Lower leg skin (tissue), 4 donors: ENCODE results near the gene PPP3R1. TPM values are rescaled to one million over a fixed set of nuclear protein-coding genes. Genes with fewer than 3 reads are reported as not detected.

ENCODE experiments used
- DNase-seq, 2 donors: peaks; one replicate each; pipeline ENCODE4 v3.0.0-alpha.2; 2019; ENCODE audit warnings: low spot score in 2 of 2
- H3K4me3 ChIP-seq: fragments of 200-600 bp; sonication (generic); 2 replicates; pipeline ENCODE4 v1.5.1; 2017; ENCODE audit warnings: mild to moderate bottlenecking, low read depth; ENCODE audit not compliant: poor library complexity, severe bottlenecking
- CTCF ChIP-seq, 3 donors: fragments of 450-650 bp; IDR thresholded peaks; one replicate each; pipeline ENCODE4 v1.5.1; 2016; ENCODE audit warnings: antibody characterized with exemption in 3 of 3, mild to moderate bottlenecking in 3 of 3, moderate library complexity in 2 of 3
- POLR2A ChIP-seq, 2 donors: fragments of 450-650 bp; IDR thresholded peaks; one replicate each; pipeline ENCODE4 v1.6.1; 2016 to 2017; ENCODE audit warnings: antibody characterized with exemption in 2 of 2, mild to moderate bottlenecking in 1 of 2, moderate library complexity in 1 of 2
- WGBS, 2 donors: methylation state at CpG; one replicate each; pipeline ENCODE4 v1.1.5; 2018; 5-methylcytosine and 5-hydroxymethylcytosine counted together
- intact Hi-C: fragments of 100-400 bp; cut with DNase I; formaldehyde crosslinking; loops from one replicate; pipeline ENCODE4 v1.15.0; 2023; ENCODE audit warnings: low total_unique reads
- total RNA-seq, 4 donors: library from RNA; depleted of rRNA; stranded (reverse); fragments of >200 nt; gene quantifications; one replicate each; pipeline ENCODE4 v1.1.0, GENCODE V29; 2016

The PPP3R1 gene
- total RNA-seq, 4 donors from 2014 or later: 31.0 to 42.4 (median 34.7) TPM

GRCh38 chr2:68293024-68293423 lies 40.7 kb upstream of the PPP3R1 start:
- no peak for DNase-seq
- no peak overlapping the region for H3K4me3 ChIP-seq
- TF ChIP-seq CTCF (IDR thresholded peaks at IDR 0.05): no peak
- TF ChIP-seq POLR2A (IDR thresholded peaks at IDR 0.05): no peak
- intact Hi-C loops: loop anchor here (5.0 kb wide), 1 partner anchor 171 kb away; no protein-coding TSS in a partner anchor
- 85 to 92% methylated on average over 4 of the region's 4 CpGs for WGBS, 2 donors

- TF ChIP-seq POLR2A (IDR thresholded peaks at IDR 0.05): no peak
- TF ChIP-seq CTCF (IDR thresholded peaks at IDR 0.05): peak in 1 of 3 donors; percentile 39
- WGBS, 2 donors: 40 to 42% methylated on average over 3 of the region's 3 CpGs
- DNase-seq: no peak
- intact Hi-C loops: loop anchor here (5.0 kb wide), 1 partner anchor 170 kb away; no protein-coding TSS in a partner anchor
- no peak overlapping the region for H3K4me3 ChIP-seq
Measured at GRCh38 chr2:68292108-68292710, 39.9 kb upstream of the PPP3R1 start.

DNA sequence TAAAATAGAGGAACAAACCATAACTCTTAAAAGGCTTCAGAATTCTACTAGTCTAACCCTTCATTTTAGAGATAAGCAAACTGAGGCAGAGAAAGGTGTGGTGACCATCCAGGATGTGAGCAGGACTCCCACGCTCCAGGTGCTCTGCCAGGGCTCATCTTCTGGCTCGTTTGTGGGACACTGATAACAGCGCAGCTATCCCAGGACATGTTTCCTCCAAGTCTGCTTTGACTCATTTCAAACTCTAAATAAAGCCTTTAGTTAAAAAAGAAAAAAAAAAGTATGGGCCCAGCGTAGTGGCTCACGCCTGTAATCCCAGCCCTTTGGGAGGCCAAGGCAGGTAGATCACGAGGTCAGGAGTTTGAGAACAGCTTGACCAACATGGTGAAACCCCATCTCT lies 39.0 kb upstream of the PPP3R1 start:
- DNase-seq: no peak
- no peak overlapping the region for H3K4me3 ChIP-seq
- intact Hi-C loops: loop anchor here (5.0 kb wide), 1 partner anchor 169 kb away; no protein-coding TSS in a partner anchor
- 61 to 69% methylated on average over 6 of the region's 6 CpGs for WGBS, 2 donors
- TF ChIP-seq POLR2A (IDR thresholded peaks at IDR 0.05) (no peak), CTCF (IDR thresholded peaks at IDR 0.05) (no peak)

DNA sequence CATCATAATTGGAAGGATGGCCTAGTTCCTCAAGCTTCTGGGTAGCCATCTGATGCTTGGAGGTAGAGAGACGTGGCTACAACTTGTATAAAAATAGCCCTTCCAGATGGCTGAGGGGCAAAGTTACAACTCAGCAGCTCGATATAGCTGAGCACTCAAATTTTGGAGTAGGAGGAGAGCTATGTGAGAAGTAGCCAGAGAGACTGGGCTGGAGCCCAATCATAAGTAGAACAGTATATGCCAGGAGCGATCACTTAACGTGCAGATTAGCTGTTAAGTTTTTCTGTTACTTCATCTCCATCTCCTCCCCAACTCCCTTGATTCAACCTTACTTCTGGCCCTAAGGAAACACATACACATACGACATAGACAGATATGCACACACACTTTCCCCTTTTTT lies 38.6 kb upstream of the PPP3R1 start:
- no peak overlapping the region for H3K4me3 ChIP-seq
- WGBS, 2 donors: 41 to 43% methylated on average over 5 of the region's 5 CpGs
- no peak for DNase-seq
- TF ChIP-seq CTCF (IDR thresholded peaks at IDR 0.05) (no peak), POLR2A (IDR thresholded peaks at IDR 0.05) (no peak)
- intact Hi-C loops: loop anchor here (5.0 kb wide), 1 partner anchor 169 kb away; no protein-coding TSS in a partner anchor

- no peak overlapping the region for H3K4me3 ChIP-seq
- DNase-seq: no peak
- WGBS, 2 donors: 15 to 17% methylated on average over 10 of the region's 10 CpGs
- intact Hi-C loops: no loop called here
- TF ChIP-seq POLR2A (IDR thresholded peaks at IDR 0.05) (no peak), CTCF (IDR thresholded peaks at IDR 0.05) (no peak)
Measured at GRCh38 chr2:68287580-68288441, 35.5 kb upstream of the PPP3R1 start.
